ENCODE measurements around the gene RNF212B. TPM values are rescaled to one million over a fixed set of nuclear protein-coding genes. Genes with fewer than 3 reads are reported as not detected.

RNF212B gene
- total and polyA plus RNA-seq, 2 of the 13 experiments (the other 11 are each of a cell fraction or from before 2014, with no cell fraction given), result 0.05 TPM; not detected in 1

- TF ChIP-seq PAXIP1 (CRISPR knock-in tag; conservative IDR thresholded peaks at IDR 0.05), result no peak
- TF ChIP-seq FIP1L1 (IDR thresholded peaks at IDR 0.05; ENCODE audit: borderline replicate concordance, insufficient read depth, low read depth, low read length), result no peak
- no peak for TF ChIP-seq BHLHE40 (IDR thresholded peaks at IDR 0.05; ENCODE audit: low read length)
- no peak for TF ChIP-seq ATF5 (CRISPR knock-in tag; IDR thresholded peaks at IDR 0.05; ENCODE audit: low read depth)
- TF ChIP-seq HIVEP1 (CRISPR knock-in tag; IDR thresholded peaks at IDR 0.05), result peak; percentile 40; the same call in 1 of the 2 replicates
- no peak for TF ChIP-seq KLF11 (CRISPR knock-in tag; IDR thresholded peaks at IDR 0.05)
- TF ChIP-seq PAX8 (CRISPR knock-in tag; IDR thresholded peaks at IDR 0.05; ENCODE audit: borderline replicate concordance), result no peak
- TF ChIP-seq CENPX (CRISPR knock-in tag; IDR thresholded peaks at IDR 0.05), result no peak
- no peak for TF ChIP-seq U2AF2 (IDR thresholded peaks at IDR 0.05; ENCODE audit: low read depth, low read length)
- TF ChIP-seq ZBTB43 (CRISPR knock-in tag; conservative IDR thresholded peaks at IDR 0.05), result no peak
- TF ChIP-seq HINFP (CRISPR knock-in tag; IDR thresholded peaks at IDR 0.05; ENCODE audit: low read depth), result no peak
- TF ChIP-seq SRSF1 (optimal IDR thresholded peaks at IDR 0.05; ENCODE audit: low read depth, low read length), result no peak
- no peak for TF ChIP-seq ZSCAN29 (CRISPR knock-in tag; conservative IDR thresholded peaks at IDR 0.05)
- TF ChIP-seq NFYB (CRISPR knock-in tag; IDR thresholded peaks at IDR 0.05), result no peak
- TF ChIP-seq ZNF776 (CRISPR knock-in tag; IDR thresholded peaks at IDR 0.05), result no peak
- no peak for TF ChIP-seq CEBPG (CRISPR knock-in tag; IDR thresholded peaks at IDR 0.05)
- no peak for TF ChIP-seq BRF2 (CRISPR knock-in tag; IDR thresholded peaks at IDR 0.05)
- TF ChIP-seq PHF21A (CRISPR knock-in tag; IDR thresholded peaks at IDR 0.05), result no peak
- TF ChIP-seq RBM22 (optimal IDR thresholded peaks at IDR 0.05; ENCODE audit: low read length), result no peak
- no peak for TF ChIP-seq YEATS4 (CRISPR knock-in tag; IDR thresholded peaks at IDR 0.05; ENCODE audit: borderline replicate concordance)
- TF ChIP-seq ZNF180 (CRISPR knock-in tag; IDR thresholded peaks at IDR 0.05; ENCODE audit: borderline replicate concordance, low read depth), result no peak
- no peak for TF ChIP-seq STAG1 (CRISPR knock-in tag; IDR thresholded peaks at IDR 0.05)
These were observed 70.2 kb downstream of the RNF212B start (continued) for GRCh38 chr14:23307687-23308644.

All from HepG2 (cell line).